Activated CD4-positive, alpha-beta T cell treated with anti-CD3 and anti-CD28 coated beads for 36 hours (primary cell): Measurements from ENCODE around the gene HCN3. TPM values are rescaled to one million over a fixed set of nuclear protein-coding genes. Genes with fewer than 3 reads are reported as not detected.

Source experiments
- ATAC-seq: fragments of 200-7000 bp; cut with Tn5 transposase; one replicate; pipeline ENCODE4 v1.10.0; 2021; ENCODE audit warnings: mild to moderate bottlenecking, moderate library complexity
- CTCF ChIA-PET: fragments of 350-600 bp; sonication (Branson Sonifier 250); formaldehyde crosslinking; loops from one replicate; lab custom pipeline; 2021; ENCODE audit warnings: antibody characterized with exemption; lab: Charles Lee
- POLR2A ChIA-PET: fragments of 350-600 bp; sonication (Branson Sonifier 250); formaldehyde crosslinking; loops from one replicate; lab custom pipeline; 2021; ENCODE audit warnings: antibody characterized with exemption, inconsistent platforms; lab: Charles Lee
- DNase-seq: peaks from one replicate; pipeline ENCODE4 v3.0.0-alpha.2; 2020
- H3K27ac Mint-ChIP-seq: one replicate; pipeline ENCODE4 v1.8.0; 2021; ENCODE audit warnings: mixed read lengths
- H3K27me3 Mint-ChIP-seq: one replicate; pipeline ENCODE4 v1.8.0; 2021; ENCODE audit warnings: mixed read lengths
- H3K36me3 Mint-ChIP-seq: one replicate; pipeline ENCODE4 v1.8.0; 2021; ENCODE audit warnings: low read depth, mixed read lengths
- H3K4me1 Mint-ChIP-seq: one replicate; pipeline ENCODE4 v1.8.0; 2021; ENCODE audit warnings: mixed read lengths
- H3K4me3 Mint-ChIP-seq: one replicate; pipeline ENCODE4 v1.8.0; 2021; ENCODE audit warnings: mild to moderate bottlenecking, moderate library complexity, mixed read lengths
- H3K9me3 Mint-ChIP-seq: one replicate; pipeline ENCODE4 v1.8.0; 2021; ENCODE audit warnings: low read depth, mixed read lengths
- intact Hi-C, 2 experiments: fragments of 100-400 bp; cut with DNase I in 1 of 2; cut with micrococcal nuclease in 1 of 2; formaldehyde crosslinking; loops; one replicate each; pipeline versions ENCODE4 v1.14.2 to v1.15.1; 2022 to 2024; cut with DNase I, micrococcal nuclease
- total RNA-seq, 2 experiments: library from RNA; stranded (reverse); gene quantifications; one replicate each; pipeline ENCODE4 v1.2.3, GENCODE V29; 2021

HCN3 gene
- total RNA-seq, 2 experiments from 2014 or later: 1.9 to 2.3 TPM

- ATAC-seq (no peak), DNase-seq (no peak)
- Mint-ChIP-seq H3K27ac (no peak overlapping the region), H3K4me1 (peaks cover 24% of the 10 kb centered on the region), H3K36me3 (peaks cover 86% of the 10 kb centered on the region), H3K4me3 (no peak overlapping the region), H3K27me3 (no peaks in the 10 kb centered on the region), H3K9me3 (no peaks in the 10 kb centered on the region)
- ChIA-PET CTCF (interaction anchor here (0.9 to 4.4 kb wide), 4 partner anchors 16 to 74 kb away, joined by 3 to 25 read pairs (median 4); no protein-coding TSS in a partner anchor), POLR2A (no interaction called here)
- intact Hi-C loops: no loop called here
Observed at GRCh38 chr1:155267373-155267772, 9.9 kb upstream of the HCN3 start.

- ATAC-seq (no peak), DNase-seq (no peak)
- Mint-ChIP-seq H3K4me1 (peaks cover 25% of the 10 kb centered on the region), H3K27ac (no peak overlapping the region), H3K36me3 (peaks cover 79% of the 10 kb centered on the region), H3K27me3 (no peaks in the 10 kb centered on the region), H3K9me3 (no peaks in the 10 kb centered on the region), H3K4me3 (no peak overlapping the region)
- ChIA-PET CTCF (interaction anchor here (0.6 kb wide), 1 partner anchor 252 kb away, joined by 3 read pairs; no protein-coding TSS in a partner anchor), POLR2A (no interaction called here)
- intact Hi-C loops: no loop called here
Observed at GRCh38 chr1:155268630-155269029, 8.6 kb upstream of the HCN3 start.

DNA sequence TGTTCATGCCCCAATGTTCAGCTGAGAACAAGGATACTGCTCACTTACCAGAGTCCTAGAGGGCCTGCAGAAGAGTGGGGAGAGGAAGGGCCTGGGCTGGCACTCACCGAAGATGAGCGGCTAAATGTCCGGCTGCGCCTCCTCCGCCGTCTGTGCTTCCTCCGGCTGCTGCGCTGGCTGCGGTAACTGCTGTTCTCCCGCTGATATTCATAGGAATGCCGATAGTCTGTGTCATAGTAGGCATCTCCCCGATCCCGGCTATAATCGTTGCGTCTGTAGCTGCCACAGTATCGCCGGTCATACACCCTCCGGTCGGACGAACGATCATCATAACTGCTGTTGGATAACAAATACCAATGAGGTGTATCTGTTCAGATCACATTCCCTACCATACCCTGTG is 7.9 kb upstream of the HCN3 start:
- Mint-ChIP-seq H3K27ac (no peak overlapping the region), H3K36me3 (peaks cover 73% of the 10 kb centered on the region), H3K27me3 (no peaks in the 10 kb centered on the region), H3K4me1 (peaks cover 29% of the 10 kb centered on the region), H3K4me3 (no peak overlapping the region), H3K9me3 (no peaks in the 10 kb centered on the region)
- ChIA-PET CTCF (interaction anchor here (0.6 to 5.6 kb wide), 3 partner anchors 9 to 1226 kb away, joined by 3 to 34 read pairs (median 8); no protein-coding TSS in a partner anchor), POLR2A (no interaction called here)
- ATAC-seq (no peak), DNase-seq (no peak)
- intact Hi-C loops: no loop called here

- Mint-ChIP-seq H3K4me3 (peak overlapping the region; percentile 91), H3K27ac (peak overlapping the region; percentile 90), H3K9me3 (no peaks in the 10 kb centered on the region), H3K36me3 (peaks cover 45% of the 10 kb centered on the region), H3K4me1 (peaks cover 40% of the 10 kb centered on the region), H3K27me3 (no peaks in the 10 kb centered on the region)
- DNase-seq (no peak), ATAC-seq (peak; percentile 45)
- CTCF ChIA-PET: interaction anchor here (0.9 to 5.6 kb wide), 8 partner anchors 10 to 100 kb away, joined by 3 to 34 read pairs (median 4); partner anchors contain the start of genes KRTCAP2, RUSC1 and SCAMP3
- intact Hi-C loops: loop anchor here (1.0 to 2.0 kb wide), 9 partner anchors 10 to 585 kb away; partner anchors contain the start of genes SCAMP3 (in 2 of the 2), ENTREP3 (in 1 of the 2), FDPS (in 1 of the 2) and GON4L (in 1 of the 2)
- POLR2A ChIA-PET: interaction anchor here (0.5 to 2.3 kb wide), 12 partner anchors 9 to 290 kb away, joined by 3 to 10 read pairs (median 4); partner anchors contain the start of genes ASH1L, ENTREP3, FDPS and KRTCAP2
Observed at GRCh38 chr1:155272466-155273342, 4.6 kb upstream of the HCN3 start.

DNA sequence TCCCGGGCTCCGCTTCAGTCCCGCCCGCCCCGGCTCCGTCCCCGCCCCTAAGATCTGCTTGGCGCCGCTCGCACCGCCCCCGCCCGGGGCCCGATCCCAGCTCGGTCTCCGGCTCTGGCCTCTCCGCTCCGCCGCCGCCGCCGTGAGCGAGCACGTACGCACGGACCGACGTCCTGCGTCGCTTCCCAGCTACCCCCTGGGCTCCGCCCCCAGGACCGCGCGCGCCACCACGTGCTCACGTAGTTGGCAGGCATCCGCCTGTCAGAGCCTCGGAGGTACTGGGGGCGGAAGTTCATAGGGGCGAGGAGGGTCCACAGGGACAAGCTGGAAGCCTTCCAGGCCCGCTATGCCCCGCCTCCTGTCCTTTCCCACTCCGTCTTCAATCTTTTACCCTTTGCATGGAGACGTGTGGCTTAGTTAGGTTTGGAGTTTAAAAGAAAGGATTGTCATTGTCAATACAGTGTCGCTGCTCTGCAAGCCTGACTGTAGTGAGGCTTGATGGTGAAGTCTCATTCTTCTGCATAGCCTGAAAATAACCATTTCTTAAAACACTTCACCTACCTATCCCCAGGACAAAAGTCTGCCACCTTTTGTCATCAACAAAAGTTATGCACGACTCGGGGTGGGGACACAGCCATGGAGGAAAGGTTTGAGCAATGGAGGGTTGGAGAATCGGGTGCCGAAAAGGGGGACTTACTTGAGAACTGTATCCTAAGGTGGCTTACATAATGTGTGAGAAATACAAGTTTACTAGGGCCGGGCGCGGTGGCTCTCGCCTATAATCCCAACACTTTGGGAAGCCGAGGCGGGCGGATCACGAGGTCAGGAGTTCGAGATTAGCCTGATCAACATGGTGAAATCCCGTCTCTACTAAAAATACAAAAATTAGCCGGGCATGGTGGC is 3.7 kb upstream of the HCN3 start, which contains the start of gene CLK2:
Gene CLK2, minus strand, starts transcription at position 162 of the 903 bp plus-strand sequence. CDS start 2,527 bp downstream, outside the sequence.
- POLR2A ChIA-PET: interaction anchor here (0.6 to 2.3 kb wide), 11 partner anchors 10 to 290 kb away, joined by 3 to 10 read pairs (median 4); partner anchors contain the start of genes ASH1L, ENTREP3, FDPS and KRTCAP2
- peak; percentile 90 for ATAC-seq
- H3K27ac Mint-ChIP-seq: peak within 1 kb of the TSS; percentile 90
- DNase-seq: peak; percentile 99
- no peaks in the 10 kb centered on the region for H3K9me3 Mint-ChIP-seq
- H3K4me3 Mint-ChIP-seq: peak within 1 kb of the TSS; percentile 91
- peaks cover 45% of the 10 kb centered on the region for H3K4me1 Mint-ChIP-seq
- H3K27me3 Mint-ChIP-seq: no peaks in the 10 kb centered on the region
- H3K36me3 Mint-ChIP-seq: peaks cover 36% of the 10 kb centered on the region
- intact Hi-C loops: loop anchor here (1.0 to 2.0 kb wide), 9 partner anchors 11 to 584 kb away; partner anchors contain the start of genes SCAMP3 (in 2 of the 2), ENTREP3 (in 1 of the 2), FDPS (in 1 of the 2) and GON4L (in 1 of the 2)
- CTCF ChIA-PET: interaction anchor here (0.6 to 5.6 kb wide), 9 partner anchors 11 to 298 kb away, joined by 3 to 34 read pairs (median 4); partner anchors contain the start of genes KRTCAP2, RUSC1 and SCAMP3

GRCh38 chr1:155277902-155278688 is 832 bp downstream of the HCN3 start:
- ChIA-PET CTCF (interaction anchor here (0.5 to 2.7 kb wide), 10 partner anchors 8 to 1262 kb away, joined by 3 to 15 read pairs (median 3); partner anchors contain the start of genes FDPS and THBS3), POLR2A (interaction anchor here (0.5 to 0.6 kb wide), 2 partner anchors 45 to 1188 kb away, joined by 3 read pairs; no protein-coding TSS in a partner anchor)
- Mint-ChIP-seq H3K4me1 (peaks cover 24% of the 10 kb centered on the region), H3K27me3 (no peaks in the 10 kb centered on the region), H3K36me3 (no peaks in the 10 kb centered on the region), H3K9me3 (no peaks in the 10 kb centered on the region), H3K27ac (no peak overlapping the region), H3K4me3 (peak overlapping the region; percentile 63)
- ATAC-seq: peak; percentile 48
- DNase-seq: peak; percentile 91
- intact Hi-C loops: loop anchor here (1.0 to 5.0 kb wide), 11 partner anchors 16 to 699 kb away; partner anchors contain the start of genes FDPS (in 2 of the 2), ARHGEF2 (in 1 of the 2), ASH1L (in 1 of the 2) and DAP3 (in 1 of the 2)

DNA sequence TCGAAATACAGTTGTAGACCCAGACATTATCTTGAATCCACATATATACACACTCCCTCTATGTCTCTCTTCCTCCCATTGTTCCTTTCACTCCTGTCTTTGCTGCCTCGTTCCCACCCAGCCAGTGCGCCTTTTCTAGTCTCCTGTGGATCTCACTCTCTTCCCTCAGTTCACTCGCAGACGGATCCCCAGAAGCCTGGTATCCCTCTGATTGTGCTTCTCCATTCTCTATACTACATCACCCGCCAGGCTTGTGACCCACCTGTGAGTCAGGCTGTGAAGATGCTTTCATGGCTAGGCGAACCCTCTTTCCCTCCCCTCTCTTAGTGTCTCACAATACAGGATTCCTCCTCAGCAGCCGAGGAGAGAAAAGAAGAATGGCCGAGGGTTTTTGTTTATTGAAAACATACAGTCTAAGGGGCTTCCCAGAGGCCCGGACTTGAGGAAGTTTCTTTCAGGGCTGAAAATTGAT is 1.5 kb downstream of the HCN3 start:
- ATAC-seq (no peak), DNase-seq (no peak)
- ChIA-PET POLR2A (no interaction called here), CTCF (interaction anchor here (0.6 to 2.7 kb wide), 8 partner anchors 9 to 1262 kb away, joined by 3 to 15 read pairs (median 5); partner anchors contain the start of gene FDPS)
- intact Hi-C loops: loop anchor here (1.0 to 5.0 kb wide), 4 partner anchors 16 to 699 kb away; partner anchors contain the start of genes ARHGEF2 (in 1 of the 2), DAP3 (in 1 of the 2), MSTO1 (in 1 of the 2) and SCAMP3 (in 1 of the 2)
- H3K9me3 Mint-ChIP-seq: no peaks in the 10 kb centered on the region
- H3K27ac Mint-ChIP-seq: no peak overlapping the region
- H3K36me3 Mint-ChIP-seq: no peaks in the 10 kb centered on the region
- no peak overlapping the region for H3K4me3 Mint-ChIP-seq
- H3K4me1 Mint-ChIP-seq: peaks cover 21% of the 10 kb centered on the region
- no peaks in the 10 kb centered on the region for H3K27me3 Mint-ChIP-seq

- CTCF ChIA-PET: interaction anchor here (0.7 to 2.7 kb wide), 4 partner anchors 26 to 145 kb away, joined by 3 to 15 read pairs (median 10); no protein-coding TSS in a partner anchor
- H3K27ac Mint-ChIP-seq: no peak overlapping the region
Observed at GRCh38 chr1:155279268-155279667, 2.0 kb downstream of the HCN3 start.

GRCh38 chr1:155282488-155283091 is 5.3 kb downstream of the HCN3 start:
- no peak for ATAC-seq
- H3K36me3 Mint-ChIP-seq: no peaks in the 10 kb centered on the region
- no peak overlapping the region for H3K4me3 Mint-ChIP-seq
- no peaks in the 10 kb centered on the region for H3K9me3 Mint-ChIP-seq
- H3K4me1 Mint-ChIP-seq: peaks cover 7% of the 10 kb centered on the region
- H3K27me3 Mint-ChIP-seq: no peaks in the 10 kb centered on the region
- DNase-seq: no peak
- intact Hi-C loops: no loop called here
- ChIA-PET POLR2A (no interaction called here), CTCF (interaction anchor here (0.5 to 0.7 kb wide), 2 partner anchors 288 to 308 kb away, joined by 3 read pairs; no protein-coding TSS in a partner anchor)
- no peak overlapping the region for H3K27ac Mint-ChIP-seq

More at GRCh38 chr1:155279268-155279667, 2.0 kb downstream of the HCN3 start:
- DNase-seq (no peak), ATAC-seq (no peak)
- Mint-ChIP-seq H3K27me3 (no peaks in the 10 kb centered on the region), H3K9me3 (no peaks in the 10 kb centered on the region), H3K36me3 (no peaks in the 10 kb centered on the region), H3K4me1 (peaks cover 18% of the 10 kb centered on the region), H3K4me3 (no peak overlapping the region)
- POLR2A ChIA-PET: no interaction called here
- intact Hi-C loops: loop anchor here in 1 of 2 experiments (5.0 kb wide), 2 partner anchors 408 to 698 kb away; partner anchors contain the start of genes ARHGEF2, DAP3 and YY1AP1
